Prostate gland (tissue), 2 donors: Measurements from ENCODE around the gene PDE6B. TPM values are rescaled to one million over a fixed set of nuclear protein-coding genes. Genes with fewer than 3 reads are reported as not detected.

Source experiments
- DNase-seq: peaks from one replicate; pipeline ENCODE4 v3.0.0-alpha.2; 2019; ENCODE audit warnings: low spot score
- H3K27ac ChIP-seq, 2 donors: fragments of 200-600 bp; sonication (generic); 2 replicates each; pipeline ENCODE4 v1.5.1; 2017 to 2019
- H3K27me3 ChIP-seq: fragments of 200-600 bp; sonication (generic); replicated peaks from 2 replicates; pipeline ENCODE4 v1.5.1; 2019; ENCODE audit not compliant: insufficient read depth
- H3K36me3 ChIP-seq, 2 donors: fragments of 200-600 bp; sonication (generic); 1 replicate in 1 of 2; 2 replicates in 1 of 2; pipeline versions ENCODE4 v1.5.1 to v1.8.1; 2017 to 2019
- H3K4me1 ChIP-seq: fragments of 200-600 bp; sonication (generic); replicated peaks from 2 replicates; pipeline ENCODE4 v1.5.1; 2019
- H3K4me3 ChIP-seq, 2 donors: fragments of 200-600 bp; sonication (generic); 2 replicates each; pipeline ENCODE4 v1.5.1; 2017 to 2019
- H3K9me3 ChIP-seq: fragments of 200-600 bp; sonication (generic); 2 replicates; pipeline ENCODE4 v1.5.1; 2017
- CTCF ChIP-seq, 4 experiments: fragments of 200-600 bp in 2 of 4; fragments of 450-650 bp in 2 of 4; sonication (generic) in 2 of 4; IDR thresholded peaks; 1 replicate in 3 of 4; 2 replicates in 1 of 4; pipeline ENCODE4 v1.5.1; 2016 to 2019; ENCODE audit warnings: antibody characterized with exemption in 4 of 4, mild to moderate bottlenecking in 2 of 4, moderate library complexity in 2 of 4
- POLR2A ChIP-seq: fragments of 450-650 bp; IDR thresholded peaks from one replicate; pipeline ENCODE4 v1.6.1; 2016; ENCODE audit warnings: antibody characterized with exemption, mild to moderate bottlenecking
- POLR2AphosphoS5 ChIP-seq: sonication (generic); formaldehyde crosslinking; IDR thresholded peaks from one replicate; pipeline ENCODE4 v1.6.1; 2017; ENCODE audit warnings: antibody characterized with exemption
- WGBS: methylation state at CpG from one replicate; pipeline ENCODE4 v1.1.5; 2018; 5-methylcytosine and 5-hydroxymethylcytosine counted together
- intact Hi-C: fragments of 100-400 bp; cut with DNase I; formaldehyde crosslinking; loops from one replicate; pipeline ENCODE4 v1.14.2; 2022
- total RNA-seq, 2 donors: library from RNA; depleted of rRNA; stranded (reverse); fragments of >200 nt; gene quantifications; one replicate each; pipeline ENCODE4 v1.1.0, GENCODE V29; 2016

Gene PDE6B
- total RNA-seq = 1 to 10 TPM; 8.0 to 9.3 TPM

- no peak for TF ChIP-seq POLR2AphosphoS5
- no peak for TF ChIP-seq POLR2A
- TF ChIP-seq CTCF (IDR thresholded peaks at IDR 0.05) = no peak
- DNase-seq = no peak
- WGBS = 66% methylated on average over 21 of the region's 21 CpGs
- intact Hi-C loops = no loop called here
- H3K9me3 ChIP-seq = no peaks in the 10 kb centered on the region
- no peak within 1 kb of the TSS for H3K4me3 ChIP-seq
- no peaks in the 10 kb centered on the region for H3K27me3 ChIP-seq
- H3K36me3 ChIP-seq = no peaks in the 10 kb centered on the region
- H3K27ac ChIP-seq = no peak within 1 kb of the TSS
- H3K4me1 ChIP-seq = no peaks in the 10 kb centered on the region
Measured at GRCh38 chr4:624705-625590, at the start of gene PDE6B. TSS of gene PDE6B (plus strand) at chr4:625573. CDS start at chr4:625627, 54 bp downstream.

- Histone ChIP-seq H3K4me3 (no peak within 1 kb of the TSS), H3K27me3 (peaks cover 46% of the 10 kb centered on the region)
- TF ChIP-seq POLR2A (no peak), POLR2AphosphoS5 (no peak), CTCF (IDR thresholded peaks at IDR 0.05) (no peak)
Measured at GRCh38 chr4:576245-576821, 49.0 kb upstream of the PDE6B start, which contains the start of gene TMEM271. TSS of gene TMEM271 (minus strand) at chr4:576295. CDS start at chr4:576062, 233 bp downstream.

GRCh38 chr4:576991-577498, 48.3 kb upstream of the PDE6B start:
- H3K36me3 ChIP-seq = no peaks in the 10 kb centered on the region
- no peak overlapping the region for H3K4me3 ChIP-seq
- WGBS = 2% methylated on average over 36 of the region's 37 CpGs
- intact Hi-C loops = no loop called here
- no peak overlapping the region for H3K27ac ChIP-seq
- DNase-seq = no peak
- H3K4me1 ChIP-seq = no peaks in the 10 kb centered on the region
- TF ChIP-seq POLR2A = no peak
- no peak for TF ChIP-seq CTCF (IDR thresholded peaks at IDR 0.05)
- TF ChIP-seq POLR2AphosphoS5 = no peak
- H3K9me3 ChIP-seq = no peaks in the 10 kb centered on the region
- peaks cover 46% of the 10 kb centered on the region for H3K27me3 ChIP-seq

More at GRCh38 chr4:576245-576821, 49.0 kb upstream of the PDE6B start, which contains the start of gene TMEM271:
- H3K4me1 ChIP-seq = no peaks in the 10 kb centered on the region
- intact Hi-C loops = no loop called here
- no peaks in the 10 kb centered on the region for H3K9me3 ChIP-seq
- DNase-seq = no peak
- no peak within 1 kb of the TSS for H3K27ac ChIP-seq
- no peaks in the 10 kb centered on the region for H3K36me3 ChIP-seq
- under 1% methylated on average over 26 of the region's 60 CpGs for WGBS

GRCh38 chr4:577499-578450, 47.6 kb upstream of the PDE6B start:
- Histone ChIP-seq H3K27me3 (peaks cover 41% of the 10 kb centered on the region), H3K4me1 (no peaks in the 10 kb centered on the region), H3K4me3 (no peak overlapping the region), H3K36me3 (no peaks in the 10 kb centered on the region), H3K9me3 (no peaks in the 10 kb centered on the region), H3K27ac (no peak overlapping the region)
- under 1% methylated on average over 51 of the region's 52 CpGs for WGBS
- intact Hi-C loops = no loop called here
- TF ChIP-seq POLR2AphosphoS5 (no peak), POLR2A (no peak), CTCF (IDR thresholded peaks at IDR 0.05) (no peak)
- no peak for DNase-seq
